Measurements from ENCODE around the gene OXTR.

The OXTR gene

GRCh38 chr3:8767256-8767666 lies 2.2 kb downstream of the OXTR start:
- no peak for DNase-seq

DNA sequence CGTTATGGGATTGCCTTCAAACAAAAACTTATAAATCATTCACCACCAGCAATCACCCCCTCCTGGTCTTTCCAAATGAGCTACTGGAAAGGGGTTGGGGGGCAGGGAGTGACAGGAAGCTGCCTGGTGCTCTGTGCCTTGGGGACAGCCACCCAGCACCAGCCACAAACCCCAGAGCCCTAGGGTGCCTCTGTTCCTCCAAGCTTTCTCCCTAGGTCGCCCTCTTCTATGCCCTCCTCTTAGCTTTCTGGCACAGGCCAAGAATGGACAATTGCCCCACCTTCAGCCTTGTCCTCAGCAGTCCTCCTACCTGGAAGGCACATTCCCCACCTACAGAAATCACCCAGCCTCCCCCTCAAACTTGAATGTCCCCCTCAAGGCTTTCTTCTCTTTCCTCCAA lies 3.3 kb downstream of the OXTR start:
- no peak for DNase-seq

DNA sequence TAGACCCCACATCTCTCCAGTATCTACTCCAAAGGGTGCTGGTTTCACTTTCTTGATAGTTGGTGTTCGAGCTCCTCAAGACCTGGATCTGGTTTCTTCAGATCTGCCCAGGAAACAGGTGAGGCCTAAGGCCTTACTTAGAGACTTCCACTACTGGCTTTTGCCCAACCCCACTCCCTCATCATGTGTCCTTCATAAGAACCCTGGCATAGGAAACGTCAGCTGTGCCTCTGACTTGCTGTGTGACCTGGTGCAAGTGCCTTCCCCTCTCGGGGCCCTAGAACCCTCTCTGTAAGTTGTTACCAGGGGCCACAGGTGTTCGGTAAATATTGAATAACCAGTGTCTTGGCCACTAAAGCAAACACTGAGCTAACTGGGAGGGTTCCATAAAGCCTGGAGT lies 3.9 kb downstream of the OXTR start:
- no peak for DNase-seq

DNA sequence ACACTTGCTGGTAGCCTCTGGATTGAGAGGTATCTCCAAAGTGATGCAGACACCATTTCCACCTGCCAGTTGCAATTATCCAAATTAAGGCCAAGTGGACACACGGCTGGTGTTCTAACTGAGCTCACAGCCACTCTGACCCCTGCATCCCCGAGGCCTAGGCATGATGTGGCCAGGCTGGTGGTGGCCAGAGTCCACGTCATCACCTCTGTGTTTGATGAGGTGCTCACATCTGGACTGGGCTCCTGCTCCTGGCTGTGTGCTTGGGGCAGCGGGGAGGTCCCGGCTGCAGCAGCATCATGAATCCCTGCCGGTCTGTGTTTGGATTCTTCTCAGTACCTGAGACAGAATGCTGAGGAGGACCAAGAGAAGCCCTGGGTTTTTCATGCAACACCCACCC lies 4.9 kb downstream of the OXTR start:
- DNase-seq = no peak

DNA sequence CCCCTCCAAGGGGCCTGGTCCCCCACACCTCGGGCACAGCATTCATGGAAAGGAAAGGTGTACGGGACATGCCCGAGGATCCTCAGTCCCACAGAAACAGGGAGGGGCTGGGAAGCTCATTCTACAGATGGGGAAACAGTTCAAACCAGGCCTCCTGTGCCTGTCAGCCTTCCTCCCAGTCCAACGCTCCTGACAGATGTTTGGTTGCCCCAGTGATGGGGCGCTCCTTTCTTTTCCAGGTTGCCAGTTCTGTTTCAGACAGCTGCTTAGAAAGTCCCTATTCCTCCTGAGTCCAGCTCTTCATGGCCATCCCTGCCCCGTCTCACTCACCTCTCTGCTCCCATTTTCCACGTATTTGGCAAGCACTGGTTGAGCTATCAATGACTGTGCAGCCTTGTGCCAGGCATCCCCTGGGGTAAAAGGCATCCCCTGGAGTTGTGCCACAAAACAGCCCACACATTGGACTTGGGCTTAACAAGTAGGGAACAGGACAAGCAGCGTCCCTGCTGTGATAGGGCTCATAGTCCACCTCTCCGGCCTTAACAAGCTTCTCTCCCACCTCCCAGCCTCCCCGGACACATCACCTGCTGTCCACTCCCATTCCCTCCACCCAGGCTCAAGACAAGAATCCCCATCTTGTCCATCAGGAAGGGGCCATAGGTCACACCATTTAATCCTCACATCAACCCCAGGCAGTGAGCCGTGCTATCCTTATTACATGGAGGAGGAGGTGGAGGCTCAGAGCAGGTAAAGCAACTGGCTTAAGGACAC lies 6.6 kb downstream of the OXTR start:
- DNase-seq = no peak

- DNase-seq = no peak
Observed at GRCh38 chr3:8761866-8762265, 7.5 kb downstream of the OXTR start.

DNA sequence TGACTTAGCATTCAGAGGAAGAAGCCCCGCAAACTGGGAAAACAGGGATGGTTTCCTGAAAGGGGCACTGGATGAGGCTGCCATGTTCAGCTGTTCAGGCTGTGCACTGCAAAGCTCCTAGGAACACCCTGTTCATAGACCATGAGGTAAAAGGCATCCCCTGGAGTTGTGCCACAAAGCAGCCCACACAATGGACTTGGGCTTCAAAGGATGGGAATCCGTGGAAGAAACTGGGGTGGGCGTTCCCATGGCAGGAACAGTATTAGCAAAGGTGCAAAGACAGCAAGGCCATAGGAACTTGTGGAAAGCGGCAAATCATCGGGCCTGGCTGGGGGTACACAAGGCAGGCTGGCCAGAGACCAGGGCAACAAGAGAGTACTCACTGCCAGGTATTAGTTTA lies 8.9 kb downstream of the OXTR start:
- no peak for DNase-seq

GRCh38 chr3:8760091-8760490 lies 9.3 kb downstream of the OXTR start:
- DNase-seq = no peak

DNA sequence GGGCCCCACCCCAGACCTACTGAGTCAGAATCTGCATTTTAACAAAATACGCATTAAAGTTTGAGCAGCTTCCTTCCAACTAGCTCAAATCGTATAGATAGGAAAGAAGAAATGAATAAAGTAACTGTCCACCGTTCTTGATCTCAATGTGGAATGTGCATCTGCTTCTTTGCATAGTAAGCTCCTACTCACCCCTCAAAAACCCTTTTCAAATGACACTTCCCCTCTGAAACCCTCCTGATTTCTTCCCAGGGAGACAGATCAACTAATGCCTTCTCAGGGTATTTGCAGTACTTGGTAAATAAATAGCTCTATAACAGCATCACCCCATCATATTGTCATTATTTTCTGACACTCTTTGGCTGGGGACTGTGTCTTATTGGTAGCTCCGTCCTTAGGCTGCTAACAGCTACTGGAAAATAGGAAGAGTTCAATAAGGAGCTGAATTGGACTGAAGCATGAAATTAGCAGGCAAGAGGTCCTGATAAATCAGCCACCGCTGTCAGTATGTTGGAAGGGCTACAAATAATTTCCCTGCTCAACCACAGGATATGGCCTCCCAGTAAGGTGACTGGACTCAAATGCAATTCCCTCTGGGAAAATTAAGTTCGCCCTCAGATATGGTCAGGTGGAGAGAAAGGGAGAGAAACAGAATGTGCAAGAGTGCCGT lies 10.2 kb downstream of the OXTR start:
- DNase-seq = no peak

- DNase-seq = no peak
Observed at GRCh38 chr3:8757551-8758518, 11.6 kb downstream of the OXTR start.

DNA sequence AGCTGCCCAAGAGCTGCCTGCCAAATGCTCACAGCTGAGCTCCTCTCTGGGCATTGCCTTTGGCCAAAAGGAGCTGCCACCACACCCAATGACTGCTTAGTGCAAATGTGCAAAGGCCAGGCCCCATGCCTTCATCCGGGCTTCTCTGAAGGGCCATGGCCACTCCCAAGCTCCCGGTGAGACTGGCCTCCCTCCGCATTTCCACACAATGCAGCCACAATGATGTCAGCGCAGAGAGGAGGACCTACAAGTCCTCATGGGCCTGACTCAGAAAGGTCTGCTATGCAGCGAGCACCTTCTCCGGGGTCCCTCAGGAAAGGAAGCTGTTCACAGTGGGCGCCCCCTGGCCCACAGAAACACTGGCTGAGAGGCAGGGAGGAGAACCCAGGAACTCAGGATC lies 12.7 kb downstream of the OXTR start:
- DNase-seq = no peak

GRCh38 chr3:8755564-8756237 lies 13.7 kb downstream of the OXTR start:
- no peak for DNase-seq

- DNase-seq = no peak
Observed at GRCh38 chr3:8755097-8755496, 14.3 kb downstream of the OXTR start.

DNA sequence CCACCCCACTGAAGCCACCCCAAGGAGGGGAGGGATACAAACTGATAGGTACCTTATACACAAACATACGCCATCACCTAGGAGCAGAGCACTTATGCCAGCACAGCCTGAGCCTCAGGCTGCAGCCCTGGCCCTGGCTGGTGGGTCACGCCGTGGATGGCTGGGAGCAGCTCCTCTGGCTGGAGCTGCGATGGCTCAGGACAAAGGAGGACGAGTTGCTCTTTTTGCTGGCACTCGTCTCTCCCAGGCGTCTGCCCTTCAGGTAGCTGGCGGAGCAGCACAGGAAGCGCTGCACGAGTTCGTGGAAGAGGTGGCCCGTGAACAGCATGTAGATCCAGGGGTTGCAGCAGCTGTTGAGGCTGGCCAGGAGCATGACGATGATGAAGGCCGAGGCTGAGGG lies 16.6 kb downstream of the OXTR start:
- no peak for DNase-seq

DNA sequence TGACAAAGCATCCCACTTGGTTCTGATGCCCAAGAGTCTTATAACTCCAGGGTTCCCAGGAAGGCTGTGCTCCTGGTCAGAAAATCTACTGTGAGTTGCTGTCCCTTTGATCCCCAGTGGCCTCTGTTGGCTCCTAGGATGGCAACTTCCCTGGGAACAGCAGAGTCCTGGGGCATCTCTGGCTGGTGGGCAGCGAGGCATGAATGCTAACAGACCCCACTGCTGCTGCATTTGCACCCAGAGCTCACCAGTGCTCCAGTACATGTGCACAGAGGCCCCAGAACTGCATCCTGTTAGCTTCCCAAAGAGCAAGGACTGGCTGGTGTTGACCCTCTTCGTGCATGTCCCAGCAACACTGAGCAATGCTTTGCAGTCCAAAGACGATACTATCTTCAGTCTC lies 20.1 kb downstream of the OXTR start:
- DNase-seq = no peak

GRCh38 chr3:8746780-8747345 lies 22.6 kb downstream of the OXTR start:
- DNase-seq = no peak

GRCh38 chr3:8745619-8746370 lies 23.6 kb downstream of the OXTR start:
- DNase-seq = no peak

DNA sequence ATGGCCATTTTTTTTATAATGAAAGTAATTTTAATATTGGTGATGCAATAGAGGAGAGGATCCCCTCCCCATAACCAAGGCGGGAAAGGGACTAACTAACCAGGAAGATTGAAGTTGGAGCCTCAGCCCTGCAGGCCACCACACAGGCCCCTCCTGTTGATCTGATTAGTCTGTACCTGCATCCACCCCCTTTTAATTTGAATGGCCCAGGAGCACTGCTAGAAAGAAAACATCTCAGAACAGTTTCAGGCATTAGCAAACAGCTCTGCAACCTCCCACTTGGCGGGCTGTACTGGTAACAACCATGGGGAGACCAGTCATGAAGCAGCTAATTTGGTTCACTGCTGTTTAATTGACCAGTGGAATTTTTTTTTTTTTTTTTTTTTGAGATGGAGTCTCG lies 25.5 kb downstream of the OXTR start:
- no peak for DNase-seq

- no peak for DNase-seq
Observed at GRCh38 chr3:8743021-8743601, 26.3 kb downstream of the OXTR start.

DNA sequence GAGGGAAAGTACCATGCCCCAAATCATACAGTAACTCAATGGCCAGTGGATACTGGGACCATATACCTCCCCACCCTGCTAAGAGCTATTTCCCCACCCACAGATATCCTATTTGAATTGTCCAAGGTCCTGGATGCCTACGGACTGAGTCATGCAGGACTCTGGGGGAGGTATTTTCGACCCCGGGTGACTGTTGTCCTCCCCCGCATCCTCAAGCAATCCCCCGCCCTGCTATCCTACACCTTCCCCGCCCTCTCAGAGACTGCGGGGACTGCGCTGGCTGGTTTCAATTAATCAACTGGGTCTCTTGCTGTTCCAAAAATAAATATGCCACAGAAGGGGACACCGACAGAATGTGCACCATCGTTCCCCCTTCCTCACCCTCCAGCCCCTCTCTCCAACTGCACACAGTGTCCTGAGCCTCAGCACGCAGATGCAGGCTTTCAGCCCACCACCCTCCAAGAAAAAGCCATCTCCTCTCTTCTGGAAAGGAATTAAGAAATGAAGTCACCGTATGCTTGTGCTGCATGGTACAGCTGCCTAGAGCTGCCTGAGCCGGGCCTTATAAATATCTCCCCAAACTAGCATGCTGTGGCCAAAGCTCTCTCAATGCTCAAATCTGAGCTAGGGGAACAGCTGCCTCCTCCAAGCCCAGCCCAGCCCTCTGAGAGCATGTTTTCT lies 27.7 kb downstream of the OXTR start:
- no peak for DNase-seq
